Stimulated activated naive CD8-positive, alpha-beta T cell treated with anti-CD3 and anti-CD28 coated beads, Interleukin-15, Interleukin-2, amounts not matched to agents 100 U/mL and 50 U/mL, for 24 hours (primary cell): ENCODE measurements around the gene AGRP.

Source experiments
- ATAC-seq: fragments of 150-1000 bp; cut with Tn5 transposase; one replicate; pipeline ENCODE4 v1.10.0; 2021
- DNase-seq: peaks from one replicate; pipeline ENCODE4 v3.0.0; 2021

The AGRP gene

GRCh38 chr16:67463059-67463458, 20.3 kb downstream of the AGRP start:
- DNase-seq (no peak), ATAC-seq (no peak)

- no peak for DNase-seq
- ATAC-seq: no peak
Observed at GRCh38 chr16:67462279-67462655, 21.1 kb downstream of the AGRP start.

DNA sequence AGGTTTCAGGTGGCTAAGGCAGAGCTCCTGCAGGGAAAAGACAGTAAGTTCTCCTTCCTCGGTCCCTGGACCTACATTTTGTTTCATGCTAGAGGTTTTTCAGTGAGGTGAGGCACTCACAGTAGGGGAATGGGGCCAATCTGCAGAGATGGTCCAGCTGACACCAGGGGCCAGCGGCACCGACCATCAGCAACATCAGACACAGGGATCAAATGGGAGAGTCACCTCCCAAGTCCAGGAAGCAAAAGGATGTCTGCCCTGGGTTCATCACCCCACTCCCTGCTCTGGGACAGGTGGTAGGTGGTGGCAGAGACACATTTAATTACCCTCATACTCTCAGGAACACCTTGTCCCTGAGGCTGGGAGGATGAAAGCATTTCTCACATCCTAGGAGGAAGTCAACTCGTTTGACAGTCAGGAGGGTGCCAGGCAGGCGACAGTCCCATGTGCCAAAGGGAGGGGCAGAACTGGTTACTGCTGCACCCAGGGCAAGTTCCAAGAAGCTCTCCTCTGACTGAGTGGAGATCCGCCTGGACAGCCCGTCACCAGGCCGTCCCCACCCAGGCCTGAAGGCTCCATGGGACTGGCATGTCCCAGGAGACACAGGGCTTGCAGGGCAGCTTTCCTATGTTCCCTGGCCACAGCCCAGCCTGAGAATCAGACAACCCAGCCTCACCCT, 21.6 kb downstream of the AGRP start:
- ATAC-seq (no peak), DNase-seq (no peak)

DNA sequence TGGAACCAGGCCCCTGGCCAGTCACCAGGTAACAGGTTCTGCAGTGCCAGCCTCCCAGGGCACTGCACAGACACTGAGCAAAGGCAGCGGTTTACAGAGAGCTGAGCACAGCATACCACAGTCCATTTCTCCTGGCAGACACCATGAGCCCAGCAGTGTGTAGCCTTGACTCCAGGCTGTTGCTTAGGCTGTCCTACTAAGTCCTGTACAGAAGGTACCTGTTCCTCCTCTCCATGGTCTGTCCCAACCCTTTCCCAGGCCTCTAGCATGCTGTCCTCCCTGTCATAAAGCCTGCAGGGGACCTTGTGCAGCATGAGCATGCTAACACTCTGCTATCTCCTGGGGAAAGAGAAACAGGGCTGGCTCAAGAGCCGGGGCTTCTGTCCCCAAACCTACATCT, 22.4 kb downstream of the AGRP start:
- ATAC-seq: no peak

GRCh38 chr16:67460168-67460567, 23.2 kb downstream of the AGRP start:
- ATAC-seq (no peak), DNase-seq (no peak)

More for the DNA sequence above, 22.4 kb downstream of the AGRP start:
- DNase-seq: no peak

- ATAC-seq: no peak
- DNase-seq: no peak
Observed at GRCh38 chr16:67459861-67460150, 23.5 kb downstream of the AGRP start.

DNA sequence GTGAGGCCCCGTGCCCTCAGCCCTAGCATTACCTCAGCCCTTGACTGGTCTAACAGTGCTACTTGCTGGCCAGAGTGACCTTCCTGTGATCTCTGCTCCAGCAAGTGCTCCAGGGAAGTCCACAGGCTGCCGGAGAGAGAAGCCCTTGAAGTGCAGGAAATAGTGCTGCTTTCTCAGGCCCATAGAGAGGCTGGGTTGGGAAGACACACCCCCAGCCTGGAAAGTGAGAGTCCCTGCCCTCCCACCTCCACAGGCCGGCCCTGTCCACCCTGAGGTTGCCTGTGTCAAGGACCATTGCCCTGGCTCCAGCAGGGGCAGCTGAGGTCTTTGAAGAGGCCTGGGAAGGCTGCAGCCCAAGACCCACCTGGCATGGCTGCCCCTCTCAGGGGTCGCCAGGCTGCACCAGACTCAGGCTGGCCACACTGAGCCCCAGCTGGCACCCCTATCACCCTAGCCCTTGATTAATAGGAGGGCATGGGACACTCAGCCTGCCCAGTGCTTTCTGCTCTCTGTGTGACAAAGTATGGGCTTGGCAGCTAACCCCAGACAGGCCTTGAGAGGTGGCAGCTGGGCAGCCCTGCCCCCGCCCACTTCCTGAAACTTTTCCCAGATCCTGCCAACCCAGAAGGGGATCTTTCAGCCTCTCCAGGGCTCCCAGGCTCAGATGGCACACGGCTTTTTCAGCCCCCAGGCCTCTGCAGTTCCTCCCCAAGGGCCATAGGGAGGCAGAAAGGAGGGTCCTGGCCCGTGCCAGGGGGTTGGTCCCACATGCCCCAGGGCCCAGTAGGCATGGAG, 24.1 kb downstream of the AGRP start:
- ATAC-seq: no peak

DNA sequence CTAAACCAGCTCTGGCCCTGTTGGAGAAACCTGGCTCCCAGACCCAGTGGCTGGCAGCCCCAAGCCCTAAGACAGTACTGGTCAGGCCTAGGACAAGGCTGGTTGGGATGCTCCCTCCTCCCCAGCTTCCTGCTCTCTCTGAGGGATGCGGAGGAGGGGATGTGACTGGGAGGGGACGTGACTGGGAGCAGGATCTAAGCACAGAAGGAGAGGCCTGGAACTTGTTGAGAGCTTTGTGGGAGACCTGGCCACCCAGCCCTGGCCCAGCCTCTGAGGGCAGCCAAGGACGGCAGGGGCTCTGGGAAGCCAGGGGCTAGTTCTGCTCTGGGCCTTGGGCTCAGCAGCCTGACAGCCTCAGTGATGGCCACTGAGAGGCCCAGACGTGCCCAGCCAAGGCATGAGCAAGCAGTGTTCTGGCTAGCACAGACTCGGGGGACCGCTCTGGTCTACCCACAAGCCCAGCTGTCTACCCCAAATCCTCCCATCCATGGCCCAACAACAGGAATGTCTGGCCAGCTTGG, 25.2 kb downstream of the AGRP start:
- ATAC-seq (no peak), DNase-seq (no peak)

More for the DNA sequence above, 24.1 kb downstream of the AGRP start:
- no peak for DNase-seq

DNA sequence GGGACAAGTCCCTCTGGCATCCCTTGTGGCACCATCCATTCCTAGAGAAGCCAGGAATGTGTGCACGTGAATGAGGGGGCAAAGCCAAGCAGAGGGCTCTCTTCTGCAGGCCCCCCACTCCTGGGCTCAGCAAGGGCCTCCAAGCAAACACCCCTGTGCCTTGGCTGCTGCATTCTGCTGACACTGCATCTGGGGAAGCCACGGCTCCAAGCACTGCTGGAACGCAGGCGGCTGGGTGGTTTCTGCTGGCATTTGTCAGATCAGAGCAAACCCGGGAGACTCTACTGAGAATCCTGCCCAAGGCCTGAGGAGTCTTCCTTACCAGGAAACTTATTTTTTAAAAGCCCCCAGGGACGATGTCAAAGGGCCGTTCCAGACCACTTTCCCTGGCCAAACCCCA, 25.7 kb downstream of the AGRP start:
- no peak for DNase-seq
- ATAC-seq: no peak

DNA sequence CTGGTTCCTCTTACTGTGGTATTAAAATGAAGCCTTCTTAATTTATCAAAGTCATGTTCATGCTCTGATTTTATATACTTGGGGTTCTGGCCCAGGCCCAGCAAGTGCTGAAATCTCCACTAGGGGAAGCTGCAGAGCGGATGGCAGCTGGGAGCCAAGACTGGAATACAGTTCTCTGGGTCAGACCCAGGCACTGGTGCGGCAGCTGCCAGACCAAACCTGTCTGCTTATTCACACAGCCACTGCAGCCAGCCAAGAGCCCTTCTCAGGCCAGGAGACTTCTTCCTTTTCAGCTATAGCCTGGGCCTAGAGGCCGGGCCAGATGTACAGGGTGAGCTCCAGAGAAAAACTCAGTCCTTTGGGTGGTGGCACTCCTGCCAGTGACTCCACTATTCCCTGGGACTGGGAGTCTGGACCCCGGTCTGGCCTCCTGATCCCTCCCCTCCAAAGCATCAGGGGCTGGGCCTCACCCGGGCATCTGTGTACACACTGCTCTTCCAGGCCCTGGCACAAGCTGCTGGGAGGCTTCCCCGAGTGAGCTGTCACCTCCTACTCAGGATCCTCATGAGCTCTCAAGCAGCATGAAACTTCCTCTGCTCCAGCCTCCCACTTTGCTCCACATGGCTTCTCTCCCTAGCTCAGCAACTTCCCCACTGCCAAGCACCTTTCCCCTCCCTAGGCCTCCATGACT, 26.8 kb downstream of the AGRP start:
- no peak for DNase-seq
- no peak for ATAC-seq

DNA sequence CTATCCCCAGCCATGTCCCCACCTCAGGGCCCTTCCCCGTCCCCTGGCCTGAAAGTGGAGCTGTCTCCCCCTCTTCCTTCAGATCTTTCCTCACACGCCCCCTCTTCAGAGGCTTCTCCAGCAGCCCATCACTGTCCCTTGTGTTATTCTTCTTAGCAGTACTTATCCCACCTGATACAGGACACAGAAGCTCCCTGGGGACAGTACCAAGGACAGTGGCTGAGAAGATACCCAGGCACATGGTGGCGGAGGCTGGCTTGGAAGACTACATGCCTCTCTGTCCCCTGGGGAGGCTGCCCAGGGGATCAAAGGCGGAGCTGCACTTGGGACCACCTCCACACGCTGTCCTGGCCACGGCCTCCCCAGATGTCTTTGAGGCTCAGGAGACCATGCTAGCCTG, 28.5 kb downstream of the AGRP start:
- ATAC-seq (no peak), DNase-seq (no peak)

DNA sequence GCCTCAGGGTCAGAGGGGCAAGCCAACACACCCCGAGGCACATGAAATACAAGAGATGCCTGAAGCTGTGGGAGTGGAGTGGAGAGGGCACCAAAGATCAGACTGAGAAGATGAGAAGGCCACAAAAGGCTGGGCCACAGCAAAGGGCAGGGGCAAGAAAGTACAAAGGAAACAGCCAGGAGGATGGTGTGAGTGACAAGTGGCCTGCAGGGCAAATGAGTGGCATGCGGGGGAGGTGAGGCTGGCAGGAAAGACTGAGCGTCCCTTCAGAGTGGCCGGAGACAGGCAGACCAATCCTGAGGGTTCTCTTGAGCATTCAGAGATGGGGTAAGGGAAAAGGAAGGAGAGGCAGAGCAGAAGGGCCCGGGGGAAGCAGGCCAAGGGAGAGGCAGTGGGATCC, 29.2 kb downstream of the AGRP start:
- ATAC-seq: no peak
- DNase-seq: no peak

GRCh38 chr16:67451704-67452435, 31.5 kb downstream of the AGRP start:
- ATAC-seq (no peak), DNase-seq (no peak)

GRCh38 chr16:67451061-67451703, 32.2 kb downstream of the AGRP start:
- DNase-seq (no peak), ATAC-seq (no peak)

DNA sequence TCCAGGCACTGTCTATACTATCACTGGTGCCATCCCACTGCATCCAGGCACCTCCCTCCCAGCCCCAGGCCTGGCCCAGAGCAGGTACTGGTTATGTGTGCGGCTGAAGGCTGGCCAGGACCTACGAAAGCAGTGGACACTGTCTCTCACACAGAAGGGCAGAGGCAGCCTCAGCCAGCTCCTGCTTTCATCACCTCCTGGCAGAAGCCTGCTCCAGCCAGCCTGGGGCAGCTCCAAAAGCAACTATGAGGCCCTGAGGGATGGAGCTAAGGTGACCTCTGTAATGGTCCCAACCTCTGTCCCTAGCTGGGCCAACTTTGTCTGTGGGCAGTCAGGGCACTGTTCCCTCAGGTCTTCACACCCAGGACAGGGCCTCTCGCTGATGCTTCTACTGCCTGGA, 33.6 kb downstream of the AGRP start:
- no peak for ATAC-seq

GRCh38 chr16:67449336-67449735, 34.0 kb downstream of the AGRP start:
- ATAC-seq (no peak), DNase-seq (no peak)

More for the DNA sequence above, 33.6 kb downstream of the AGRP start:
- DNase-seq: no peak

GRCh38 chr16:67448580-67448979, 34.8 kb downstream of the AGRP start:
- DNase-seq (no peak), ATAC-seq (no peak)

DNA sequence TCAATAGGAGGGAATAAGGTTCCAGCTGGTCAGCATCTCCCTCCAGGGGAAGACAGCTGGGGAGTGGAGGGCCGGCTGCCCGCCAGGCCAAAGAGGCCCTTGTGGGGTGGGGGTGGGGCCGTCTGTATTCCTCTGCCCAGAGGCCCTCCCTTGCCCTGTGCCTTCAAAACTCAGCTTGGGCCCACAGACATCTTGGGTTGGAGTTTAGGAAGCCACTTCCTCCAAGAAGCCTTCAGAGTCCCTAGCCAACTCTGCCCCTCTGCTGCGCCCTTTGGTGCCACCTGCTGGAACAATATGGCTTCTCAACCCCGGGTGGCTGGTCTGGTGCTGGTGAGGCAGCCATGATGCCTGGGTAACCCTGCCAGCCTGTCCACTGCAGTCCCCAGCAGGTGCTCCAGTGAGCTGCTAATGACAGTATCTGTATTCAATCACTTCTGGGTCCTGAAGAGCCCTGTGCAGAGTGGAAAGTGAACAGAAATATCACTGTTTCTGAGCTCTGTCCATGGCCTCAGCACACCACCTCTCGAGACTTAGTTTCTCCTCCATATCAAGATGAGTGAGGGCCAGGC, 35.8 kb downstream of the AGRP start:
- ATAC-seq (peak; percentile 82), DNase-seq (peak; percentile 84)

DNA sequence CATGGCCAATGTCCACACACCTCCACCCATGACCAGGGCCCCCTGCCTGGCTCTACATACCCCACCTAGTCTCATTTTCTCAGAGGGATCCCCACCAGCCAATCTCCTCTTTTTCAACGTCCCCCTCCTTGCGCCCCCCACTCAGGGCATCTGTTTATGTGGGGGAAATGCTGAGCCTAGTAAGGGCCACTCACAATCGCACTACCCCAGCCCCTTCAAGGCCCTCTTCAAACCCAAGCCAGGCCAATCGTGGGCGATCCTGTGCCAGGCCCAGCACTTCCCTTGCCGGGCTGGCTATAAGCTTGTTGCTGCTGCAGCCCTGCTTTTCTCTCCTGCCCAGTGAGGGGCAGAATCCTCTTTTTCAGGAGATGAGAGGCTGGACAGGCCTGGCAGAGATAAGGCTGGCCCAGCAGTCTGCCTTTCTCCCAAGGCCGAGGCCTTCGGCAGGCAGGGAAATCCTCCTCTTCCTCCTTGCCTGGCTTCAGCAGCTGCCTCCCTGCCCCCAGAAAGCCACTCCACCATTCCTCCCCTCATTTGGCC, 36.3 kb downstream of the AGRP start:
- ATAC-seq: no peak
- no peak for DNase-seq

- ATAC-seq (no peak), DNase-seq (no peak)
Observed at GRCh38 chr16:67445913-67446907, 37.1 kb downstream of the AGRP start.
